SU-DHL-6 (cell line): ENCODE results near the gene NDUFC2.

Experiments
- H2AFZ ChIP-seq: fragments of 200-600 bp; sonication (generic); 2 replicates; pipeline ENCODE4 v1.6.1; 2014; ENCODE audit warnings: low read depth, mild to moderate bottlenecking, moderate library complexity, mixed read lengths, antibody characterized with exemption, low read length; ENCODE audit not compliant: severe bottlenecking
- H3F3A ChIP-seq: fragments of 200-600 bp; shearing (Covaris generic); 2 replicates; pipeline ENCODE4 v1.6.0; 2016; ENCODE audit warnings: antibody characterized with exemption, mild to moderate bottlenecking; ENCODE audit not compliant: insufficient read depth
- H3K27ac ChIP-seq: fragments of 200-600 bp; sonication (generic); 2 replicates; pipeline ENCODE4 v1.5.1; 2016; ENCODE audit warnings: low read depth, mild to moderate bottlenecking, low read length, moderate library complexity, mixed read lengths
- H3K27me3 ChIP-seq: fragments of 200-600 bp; sonication (generic), shearing (Covaris generic); 2 replicates; pipeline ENCODE4 v1.6.0; 2014; ENCODE audit warnings: mild to moderate bottlenecking, low read length
- H3K36me3 ChIP-seq: fragments of 200-600 bp; sonication (generic); 2 replicates; pipeline ENCODE4 v1.6.1; 2014; ENCODE audit warnings: mild to moderate bottlenecking, low read length, mixed read lengths
- H3K4me2 ChIP-seq: fragments of 300-600, 200-600 bp; shearing (Covaris generic), sonication (generic); 2 replicates; pipeline ENCODE4 v1.6.0; 2014; ENCODE audit warnings: low read length, low read depth, mild to moderate bottlenecking; ENCODE audit not compliant: poor library complexity, severe bottlenecking
- H3K4me3 ChIP-seq: fragments of 200-600 bp; sonication (generic); 2 replicates; pipeline ENCODE4 v1.5.1; 2014; ENCODE audit warnings: antibody characterized with exemption, low read length, mild to moderate bottlenecking, mixed read lengths; ENCODE audit not compliant: insufficient read depth, poor library complexity, severe bottlenecking
- H3K79me2 ChIP-seq: fragments of 200-600 bp; sonication (generic); 2 replicates; pipeline ENCODE4 v1.6.1; 2014; ENCODE audit warnings: mild to moderate bottlenecking, low read length, moderate library complexity; ENCODE audit not compliant: insufficient read depth
- H3K9ac ChIP-seq: fragments of 200-600 bp; sonication (generic); 2 replicates; pipeline ENCODE4 v1.7.0; 2014; ENCODE audit warnings: mild to moderate bottlenecking, low read length
- H3K9me2 ChIP-seq: fragments of 200-600 bp; sonication (generic); replicated peaks from 2 replicates; pipeline ENCODE4 v1.6.1; 2014; ENCODE audit warnings: low read length; ENCODE audit not compliant: insufficient read depth
- H3K9me3 ChIP-seq: fragments of 200-600 bp; sonication (generic); 2 replicates; pipeline ENCODE4 v1.6.1; 2014; ENCODE audit warnings: low read length, mixed read lengths; ENCODE audit not compliant: insufficient read depth
- H4K20me1 ChIP-seq: fragments of 200-600 bp; sonication (generic); 2 replicates; pipeline ENCODE4 v1.6.1; 2014; ENCODE audit warnings: low read depth, mild to moderate bottlenecking, antibody characterized with exemption, low read length, moderate library complexity, mixed read lengths
- EZH2phosphoT487 ChIP-seq: fragments of 200-600 bp; sonication (generic), shearing (Covaris generic); conservative IDR thresholded peaks from 2 replicates; pipeline ENCODE4 v1.6.1; 2018; ENCODE audit warnings: mild to moderate bottlenecking, antibody characterized with exemption, low read length, moderate library complexity, mixed read lengths

Gene NDUFC2

GRCh38 chr11:78019808-78020207 is 59.9 kb downstream of the NDUFC2 start:
- Histone ChIP-seq H3K9me2 (no peaks in the 10 kb centered on the region), H3K27ac (no peak overlapping the region), H3K9me3 (no peaks in the 10 kb centered on the region), H3K4me3 (no peak overlapping the region), H3K36me3 (no peaks in the 10 kb centered on the region), H3F3A (no peaks in the 10 kb centered on the region), H2AFZ (no peak overlapping the region), H3K27me3 (no peaks in the 10 kb centered on the region), H3K9ac (no peak overlapping the region), H4K20me1 (no peaks in the 10 kb centered on the region), H3K79me2 (no peaks in the 10 kb centered on the region), H3K4me2 (no peak overlapping the region)
- TF ChIP-seq EZH2phosphoT487 = no peak
